K562 (cell line): Measurements from ENCODE around the gene MRGPRF. TPM values are rescaled to one million over a fixed set of nuclear protein-coding genes. Genes with fewer than 3 reads are reported as not detected.
A peak's percentile ranks its signal among the peaks of the same experiment; 100 is the strongest.

Source experiments
- CBFB ChIP-seq: sonication (generic); formaldehyde crosslinking; IDR thresholded peaks from 2 replicates; pipeline ENCODE4 v1.4.0; 2020; ENCODE audit warnings: mild to moderate bottlenecking, missing genetic modification reagents
- CREM ChIP-seq: IDR thresholded peaks from 2 replicates; pipeline ENCODE4 v1.6.1; 2014; ENCODE audit warnings: antibody characterized with exemption, low read depth
- ELF1 ChIP-seq: fragments of 200-800 bp; sonication (Bioruptor generic); IDR thresholded peaks from 2 replicates; pipeline ENCODE4 v1.6.1; 2016; ENCODE audit warnings: missing genetic modification characterization, missing compliant biosample characterization
- ESRRA ChIP-seq: fragments of 450-650 bp; IDR thresholded peaks from 2 replicates; pipeline ENCODE4 v1.6.1; 2014; ENCODE audit warnings: low read depth, mild to moderate bottlenecking, moderate library complexity, borderline replicate concordance
- FOSL1 ChIP-seq: fragments of 200-800 bp; sonication (Bioruptor generic); conservative IDR thresholded peaks from 2 replicates; pipeline ENCODE4 v1.6.1; 2016; ENCODE audit warnings: missing genetic modification characterization, missing compliant biosample characterization
- FOXK2 ChIP-seq, 2 experiments: fragments of 450-650 bp; IDR thresholded peaks in 1 of 2; conservative IDR thresholded peaks in 1 of 2; 2 replicates each; pipeline ENCODE4 v1.6.1; 2016; ENCODE audit warnings: low read depth in 2 of 2, mild to moderate bottlenecking in 1 of 2
- KHSRP ChIP-seq: fragments of 450-650 bp; IDR thresholded peaks from 2 replicates; pipeline ENCODE4 v1.6.1; 2017
- NFYB ChIP-seq: IDR thresholded peaks from 2 replicates; pipeline ENCODE4 v1.6.1; 2011; ENCODE audit warnings: mild to moderate bottlenecking, moderate library complexity; ENCODE audit not compliant: insufficient read length; ENCODE audit errors: extremely low read depth
- NR2F6 ChIP-seq: fragments of 450-650 bp; formaldehyde crosslinking; IDR thresholded peaks from 2 replicates; pipeline ENCODE4 v1.4.0; 2020; ENCODE audit warnings: mild to moderate bottlenecking
- POLR3A ChIP-seq: IDR thresholded peaks from 2 replicates; pipeline ENCODE4 v1.6.1; 2011; ENCODE audit warnings: borderline replicate concordance, mild to moderate bottlenecking, moderate library complexity; ENCODE audit not compliant: insufficient read length, insufficient read depth; ENCODE audit errors: extremely low read depth
- SMARCB1 ChIP-seq: IDR thresholded peaks from 2 replicates; pipeline ENCODE4 v1.6.1; 2011; ENCODE audit warnings: improper control_type of control experiment, low read depth; ENCODE audit not compliant: insufficient read length
- TCF7 ChIP-seq: sonication (generic); IDR thresholded peaks from 2 replicates; pipeline ENCODE4 v1.6.1; 2016; ENCODE audit warnings: antibody characterized with exemption, borderline replicate concordance
- TRIM24 ChIP-seq, 2 experiments: fragments of 450-650 bp; IDR thresholded peaks; 2 replicates each; pipeline ENCODE4 v1.6.1; 2016
- XRCC4 ChIP-seq: IDR thresholded peaks from one replicate; pipeline ENCODE4 v1.6.1; 2011; ENCODE audit not compliant: insufficient read depth, insufficient read length; ENCODE audit errors: extremely low read depth
- ZBTB5 ChIP-seq: fragments of 450-650 bp; IDR thresholded peaks from 2 replicates; pipeline ENCODE4 v1.6.1; 2017; ENCODE audit warnings: antibody characterized with exemption
- ZBTB7A ChIP-seq: IDR thresholded peaks from 2 replicates; pipeline ENCODE4 v1.6.1; 2011; ENCODE audit warnings: low read depth, mild to moderate bottlenecking, low read length, moderate library complexity, borderline replicate concordance; ENCODE audit not compliant: control insufficient read depth
- ZC3H4 ChIP-seq: sonication (generic); formaldehyde crosslinking; IDR thresholded peaks from 2 replicates; pipeline ENCODE4 v1.9.0; 2021; ENCODE audit warnings: missing genetic modification reagents, borderline replicate concordance
- ZNF175 ChIP-seq: fragments of 200-800 bp; sonication (Bioruptor generic); IDR thresholded peaks from 2 replicates; pipeline ENCODE4 v1.6.1; 2016; ENCODE audit warnings: low read depth, mild to moderate bottlenecking, missing genetic modification characterization, missing compliant biosample characterization
- ZNF436 ChIP-seq: fragments of 250-450, 450-650 bp; sonication (Bioruptor Pico); formaldehyde crosslinking; IDR thresholded peaks from 2 replicates; pipeline ENCODE4 v1.7.0; 2020; ENCODE audit warnings: mild to moderate bottlenecking
- ZNF583 ChIP-seq: fragments of 250-450 bp; sonication (Bioruptor Pico); IDR thresholded peaks from 2 replicates; pipeline ENCODE4 v1.4.0; 2020
- polyA plus RNA-seq, 8 experiments: library from polyadenylated mRNA; depleted of rRNA in 4 of 8; stranded (reverse) in 5 of 8; unstranded in 3 of 8; fragments of >200 nt; fragmentation: Nextera tagmentation in 2 of 8; fragmentation: Illumina TruSeq in 1 of 8; extraction: Ambion mirVana in 2 of 8; extraction: Trizol in 1 of 8; gene quantifications; 2 replicates each; pipeline versions ENCODE4 v1.2.1 to v1.2.3, GENCODE V29; 2011 to 2014; ENCODE audit warnings: inconsistent platforms in 1 of 8, missing spikeins in 1 of 8
- total RNA-seq, 7 experiments: library from RNA; depleted of rRNA in 6 of 7; stranded (reverse); fragments of >200 nt in 6 of 7; fragmentation: Illumina TruSeq in 2 of 7; extraction: Trizol in 2 of 7; gene quantifications; 2 replicates each; pipeline versions ENCODE4 v1.2.1 to v1.2.3, GENCODE V29; 2011 to 2021; ENCODE audit warnings: low replicate concordance in 1 of 7
- TF ChIP-seq, protein P1 (sequence below): IDR thresholded peaks from 3 replicates; pipeline ENCODE4 v1.6.1; 2011; ENCODE audit warnings: borderline replicate concordance, mild to moderate bottlenecking, moderate library complexity; ENCODE audit not compliant: insufficient read length; ENCODE audit errors: extremely low read depth
- TF ChIP-seq, protein P2 (sequence below): fragments of 450-650 bp; IDR thresholded peaks from 2 replicates; pipeline ENCODE4 v1.6.1; 2016; ENCODE audit warnings: missing biosample characterization, missing genetic modification characterization
- TF ChIP-seq, protein P3 (sequence below): fragments of 450-650 bp; IDR thresholded peaks from 2 replicates; pipeline ENCODE4 v1.6.1; 2016

The MRGPRF gene
- total and polyA plus RNA-seq, 9 of the 15 experiments (the other 6 are each of a cell fraction or from before 2014, with no cell fraction given): not detected

GRCh38 chr11:69010964-69011623 lies 2.0 kb downstream of the MRGPRF start (continued):
- TF ChIP-seq, protein P1, sequence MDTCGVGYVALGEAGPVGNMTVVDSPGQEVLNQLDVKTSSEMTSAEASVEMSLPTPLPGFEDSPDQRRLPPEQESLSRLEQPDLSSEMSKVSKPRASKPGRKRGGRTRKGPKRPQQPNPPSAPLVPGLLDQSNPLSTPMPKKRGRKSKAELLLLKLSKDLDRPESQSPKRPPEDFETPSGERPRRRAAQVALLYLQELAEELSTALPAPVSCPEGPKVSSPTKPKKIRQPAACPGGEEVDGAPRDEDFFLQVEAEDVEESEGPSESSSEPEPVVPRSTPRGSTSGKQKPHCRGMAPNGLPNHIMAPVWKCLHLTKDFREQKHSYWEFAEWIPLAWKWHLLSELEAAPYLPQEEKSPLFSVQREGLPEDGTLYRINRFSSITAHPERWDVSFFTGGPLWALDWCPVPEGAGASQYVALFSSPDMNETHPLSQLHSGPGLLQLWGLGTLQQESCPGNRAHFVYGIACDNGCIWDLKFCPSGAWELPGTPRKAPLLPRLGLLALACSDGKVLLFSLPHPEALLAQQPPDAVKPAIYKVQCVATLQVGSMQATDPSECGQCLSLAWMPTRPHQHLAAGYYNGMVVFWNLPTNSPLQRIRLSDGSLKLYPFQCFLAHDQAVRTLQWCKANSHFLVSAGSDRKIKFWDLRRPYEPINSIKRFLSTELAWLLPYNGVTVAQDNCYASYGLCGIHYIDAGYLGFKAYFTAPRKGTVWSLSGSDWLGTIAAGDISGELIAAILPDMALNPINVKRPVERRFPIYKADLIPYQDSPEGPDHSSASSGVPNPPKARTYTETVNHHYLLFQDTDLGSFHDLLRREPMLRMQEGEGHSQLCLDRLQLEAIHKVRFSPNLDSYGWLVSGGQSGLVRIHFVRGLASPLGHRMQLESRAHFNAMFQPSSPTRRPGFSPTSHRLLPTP: no peak
- TF ChIP-seq ELF1 (tag) (no peak), FOSL1 (tag) (no peak), NFYB (peak; percentile 14), ZNF436 (CRISPR knock-in tag) (no peak), ZNF175 (CRISPR knock-in tag) (no peak), SMARCB1 (no peak), CREM (0 out of 2 replicates have a peak, but pooled peaks have one; percentile 33), POLR3A (no peak), TCF7 (no peak), ZNF583 (CRISPR knock-in tag) (no peak), ZC3H4 (CRISPR knock-in tag) (no peak), ESRRA (no peak), XRCC4 (no peak), CBFB (no peak), ZBTB7A (peak; percentile 40; the same call in 1 of the 2 replicates), KHSRP (no peak), NR2F6 (CRISPR knock-in tag) (no peak), FOXK2 (conservative IDR thresholded peaks at IDR 0.05 in 1 of 2, IDR thresholded peaks at IDR 0.05 in 1 of 2; ENCODE audit: low read depth in 2 of 2) (no peak), TRIM24 (IDR thresholded peaks at IDR 0.05) (no peak), ZBTB5 (no peak)
- TF ChIP-seq, protein P2, sequence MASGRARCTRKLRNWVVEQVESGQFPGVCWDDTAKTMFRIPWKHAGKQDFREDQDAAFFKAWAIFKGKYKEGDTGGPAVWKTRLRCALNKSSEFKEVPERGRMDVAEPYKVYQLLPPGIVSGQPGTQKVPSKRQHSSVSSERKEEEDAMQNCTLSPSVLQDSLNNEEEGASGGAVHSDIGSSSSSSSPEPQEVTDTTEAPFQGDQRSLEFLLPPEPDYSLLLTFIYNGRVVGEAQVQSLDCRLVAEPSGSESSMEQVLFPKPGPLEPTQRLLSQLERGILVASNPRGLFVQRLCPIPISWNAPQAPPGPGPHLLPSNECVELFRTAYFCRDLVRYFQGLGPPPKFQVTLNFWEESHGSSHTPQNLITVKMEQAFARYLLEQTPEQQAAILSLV (tag): no peak
- TF ChIP-seq, protein P3, sequence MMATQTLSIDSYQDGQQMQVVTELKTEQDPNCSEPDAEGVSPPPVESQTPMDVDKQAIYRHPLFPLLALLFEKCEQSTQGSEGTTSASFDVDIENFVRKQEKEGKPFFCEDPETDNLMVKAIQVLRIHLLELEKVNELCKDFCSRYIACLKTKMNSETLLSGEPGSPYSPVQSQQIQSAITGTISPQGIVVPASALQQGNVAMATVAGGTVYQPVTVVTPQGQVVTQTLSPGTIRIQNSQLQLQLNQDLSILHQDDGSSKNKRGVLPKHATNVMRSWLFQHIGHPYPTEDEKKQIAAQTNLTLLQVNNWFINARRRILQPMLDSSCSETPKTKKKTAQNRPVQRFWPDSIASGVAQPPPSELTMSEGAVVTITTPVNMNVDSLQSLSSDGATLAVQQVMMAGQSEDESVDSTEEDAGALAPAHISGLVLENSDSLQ: peak; percentile 96
